ENCODE measurements around the gene CNPY3. TPM values are rescaled to one million over a fixed set of nuclear protein-coding genes. Genes with fewer than 3 reads are reported as not detected.

The CNPY3 gene
- polyA plus RNA-seq, 1 experiment, result 39.2 TPM

DNA sequence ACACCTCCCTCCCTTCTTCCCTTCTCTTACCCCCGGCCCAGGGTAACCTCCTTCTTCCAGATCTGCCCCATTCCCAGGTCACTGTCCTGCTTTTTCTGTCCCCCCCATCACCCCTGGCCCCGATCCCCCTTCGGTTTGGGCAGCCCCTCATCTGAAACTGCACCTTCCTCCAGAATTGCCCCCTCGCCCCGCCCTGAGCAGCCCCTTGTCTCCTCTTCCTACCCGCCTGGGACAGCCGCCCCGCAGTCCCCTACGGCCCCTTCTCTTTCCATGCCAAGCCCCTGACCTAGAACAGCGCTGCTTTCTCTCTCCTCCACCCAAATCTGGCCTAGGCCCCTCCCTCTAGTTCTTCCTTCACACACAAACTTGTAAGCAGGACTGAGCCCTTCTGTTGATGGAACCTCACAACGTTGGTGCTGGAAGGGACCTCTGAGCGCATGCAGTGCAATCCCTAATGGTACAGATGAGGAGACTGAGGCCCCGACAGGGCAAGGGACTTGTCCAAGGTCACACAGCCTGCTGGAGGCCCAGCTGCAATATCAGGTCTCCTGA is 55.7 kb downstream of the CNPY3 start:
- peak overlapping the region; percentile 76 for H3K4me3 ChIP-seq (ENCODE audit: low read depth, low read length)
- H3K9me3 ChIP-seq (ENCODE audit: control insufficient read depth, insufficient read depth, low read length), result no peaks in the 10 kb centered on the region
- TF ChIP-seq, protein P1, sequence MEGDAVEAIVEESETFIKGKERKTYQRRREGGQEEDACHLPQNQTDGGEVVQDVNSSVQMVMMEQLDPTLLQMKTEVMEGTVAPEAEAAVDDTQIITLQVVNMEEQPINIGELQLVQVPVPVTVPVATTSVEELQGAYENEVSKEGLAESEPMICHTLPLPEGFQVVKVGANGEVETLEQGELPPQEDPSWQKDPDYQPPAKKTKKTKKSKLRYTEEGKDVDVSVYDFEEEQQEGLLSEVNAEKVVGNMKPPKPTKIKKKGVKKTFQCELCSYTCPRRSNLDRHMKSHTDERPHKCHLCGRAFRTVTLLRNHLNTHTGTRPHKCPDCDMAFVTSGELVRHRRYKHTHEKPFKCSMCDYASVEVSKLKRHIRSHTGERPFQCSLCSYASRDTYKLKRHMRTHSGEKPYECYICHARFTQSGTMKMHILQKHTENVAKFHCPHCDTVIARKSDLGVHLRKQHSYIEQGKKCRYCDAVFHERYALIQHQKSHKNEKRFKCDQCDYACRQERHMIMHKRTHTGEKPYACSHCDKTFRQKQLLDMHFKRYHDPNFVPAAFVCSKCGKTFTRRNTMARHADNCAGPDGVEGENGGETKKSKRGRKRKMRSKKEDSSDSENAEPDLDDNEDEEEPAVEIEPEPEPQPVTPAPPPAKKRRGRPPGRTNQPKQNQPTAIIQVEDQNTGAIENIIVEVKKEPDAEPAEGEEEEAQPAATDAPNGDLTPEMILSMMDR (IDR thresholded peaks at IDR 0.05; ENCODE audit: low read depth, low read length), result no peak
- no peaks in the 10 kb centered on the region for H3K27me3 ChIP-seq (ENCODE audit: control insufficient read depth, insufficient read depth, low read length)
- CTCF ChIA-PET, result interaction anchor here (0.9 kb wide), 1 partner anchor 159 kb away, joined by 3 read pairs; no protein-coding TSS in a partner anchor
- no peak for DNase-seq (ENCODE audit: low read depth, low spot score)
- peak overlapping the region; percentile 52 for H3K27ac ChIP-seq (ENCODE audit: low read depth, low read length)
- POLR2A ChIA-PET, result interaction anchor here (0.6 to 1.8 kb wide), 7 partner anchors 10 to 239 kb away, joined by 3 to 18 read pairs (median 8); partner anchors contain the start of genes CNPY3, CUL9, KLHDC3 and MEA1

DNA sequence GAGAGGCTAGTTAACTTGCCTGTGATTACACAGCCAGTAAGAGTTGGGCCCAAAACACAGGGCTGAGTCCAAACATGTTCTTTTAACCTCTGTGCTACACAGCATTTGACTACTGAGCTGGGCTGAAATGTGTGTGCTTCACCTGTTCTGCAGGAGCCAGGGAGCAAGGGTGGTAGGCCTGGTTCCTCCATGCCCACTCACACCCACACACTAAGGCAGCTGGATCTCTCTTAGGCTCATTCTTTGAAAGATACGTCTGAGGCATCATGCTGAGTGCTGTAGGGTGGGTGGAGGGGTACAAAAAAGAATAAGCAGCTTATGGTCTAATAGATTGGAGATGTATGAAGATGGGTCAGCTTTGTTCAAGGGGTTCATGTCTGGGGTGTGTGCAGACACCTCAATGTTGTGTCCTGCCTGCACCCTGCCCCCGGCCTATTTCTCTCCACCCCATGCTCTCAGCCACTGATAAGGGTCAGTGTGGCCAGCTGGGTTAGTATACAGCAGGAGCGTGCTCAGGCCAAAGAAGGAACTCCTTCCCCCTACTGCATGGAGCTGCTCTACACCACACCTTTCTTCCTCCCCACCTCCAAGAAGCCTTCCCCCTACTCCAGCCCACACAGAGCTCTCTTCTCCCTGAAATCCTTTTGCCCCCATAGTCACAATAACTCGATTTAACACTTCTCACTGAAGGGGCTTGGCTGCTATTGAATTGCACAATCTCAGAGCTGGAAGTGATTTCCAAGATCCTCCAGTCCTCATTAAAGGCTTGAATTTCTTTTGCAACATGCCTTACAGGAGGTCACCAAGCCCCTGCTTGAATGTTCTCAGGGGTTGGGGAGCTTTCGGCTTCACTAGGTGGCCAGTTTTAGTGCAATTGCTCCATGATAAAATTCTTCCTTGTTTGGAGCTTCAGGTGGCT is 58.5 kb downstream of the CNPY3 start:
- POLR2A ChIA-PET, result interaction anchor here (0.6 kb wide), 1 partner anchor 598 kb away, joined by 8 read pairs; no protein-coding TSS in a partner anchor
- TF ChIP-seq, protein P1 (IDR thresholded peaks at IDR 0.05; ENCODE audit: low read depth, low read length), result no peak
- CTCF ChIA-PET, result interaction anchor here (0.8 to 1.5 kb wide), 2 partner anchors 19 to 87 kb away, joined by 3 to 4 read pairs; no protein-coding TSS in a partner anchor
- no peaks in the 10 kb centered on the region for H3K27me3 ChIP-seq (ENCODE audit: control insufficient read depth, insufficient read depth, low read length)
- no peak for DNase-seq (ENCODE audit: low read depth, low spot score)
- H3K9me3 ChIP-seq (ENCODE audit: control insufficient read depth, insufficient read depth, low read length), result no peaks in the 10 kb centered on the region
- H3K4me3 ChIP-seq (ENCODE audit: low read depth, low read length), result no peak overlapping the region
- no peak overlapping the region for H3K27ac ChIP-seq (ENCODE audit: low read depth, low read length)

DNA sequence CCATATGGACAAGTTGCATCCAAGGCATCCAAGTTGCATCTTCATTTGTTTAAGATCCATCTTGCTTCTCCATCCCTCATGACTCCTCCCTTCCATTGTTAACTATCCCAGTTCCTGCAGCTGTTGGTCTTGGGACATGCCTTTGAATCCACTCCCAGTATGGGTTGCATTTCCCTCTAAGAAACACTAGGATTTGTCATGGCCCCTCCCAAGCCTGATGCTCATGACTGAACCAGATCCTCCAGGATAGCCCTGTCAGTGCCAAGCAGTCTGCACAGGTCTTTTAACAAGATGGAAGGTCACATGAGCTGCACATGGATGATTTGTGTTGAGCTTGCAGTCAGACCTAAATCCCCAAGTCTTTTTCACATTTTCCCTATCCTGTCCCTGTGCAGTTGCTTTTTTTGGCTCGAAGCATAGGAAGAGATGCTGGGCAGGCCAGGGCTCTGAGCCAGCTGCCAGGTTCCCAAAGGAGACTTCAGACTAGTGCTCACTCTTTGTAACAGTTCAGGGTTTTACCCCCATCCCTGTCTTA is 59.3 kb downstream of the CNPY3 start:
- POLR2A ChIA-PET, result interaction anchor here (0.6 kb wide), 1 partner anchor 597 kb away, joined by 8 read pairs; no protein-coding TSS in a partner anchor
- no peaks in the 10 kb centered on the region for H3K27me3 ChIP-seq (ENCODE audit: control insufficient read depth, insufficient read depth, low read length)
- H3K27ac ChIP-seq (ENCODE audit: low read depth, low read length), result no peak overlapping the region
- no peak overlapping the region for H3K4me3 ChIP-seq (ENCODE audit: low read depth, low read length)
- no peak for DNase-seq (ENCODE audit: low read depth, low spot score)
- TF ChIP-seq, protein P1 (IDR thresholded peaks at IDR 0.05; ENCODE audit: low read depth, low read length), result no peak
- H3K9me3 ChIP-seq (ENCODE audit: control insufficient read depth, insufficient read depth, low read length), result no peaks in the 10 kb centered on the region
- CTCF ChIA-PET, result interaction anchor here (1.5 kb wide), 1 partner anchor 87 kb away, joined by 4 read pairs; no protein-coding TSS in a partner anchor

Other genes starting within 250 kb of the CNPY3 start
- 0.86 and 0.97 TPM in 2 replicates for gene PRPH2, start 206.9 kb upstream of the CNPY3 start, polyA plus RNA-seq (2011; rRNA removed)
- gene TBCC, start 183.4 kb upstream of the CNPY3 start, polyA plus RNA-seq (2011; rRNA removed), result 19.6 and 21.7 TPM in 2 replicates
- 5.8 and 7.0 TPM in 2 replicates for gene BICRAL, start 147.4 kb upstream of the CNPY3 start, polyA plus RNA-seq (2011; rRNA removed)
- gene RPL7L1, start 49.9 kb upstream of the CNPY3 start, polyA plus RNA-seq (2011; rRNA removed), result 45.0 and 48.5 TPM in 2 replicates
- gene PTCRA, start 13.4 kb upstream of the CNPY3 start, polyA plus RNA-seq (2011; rRNA removed), result not detected in 2 replicates
- gene GNMT, start 31.3 kb downstream of the CNPY3 start, polyA plus RNA-seq (2011; rRNA removed), result 0.07 TPM in 1 of 2 replicates, not detected in the other
- gene PEX6, start 49.7 kb downstream of the CNPY3 start, polyA plus RNA-seq (2011; rRNA removed), result 6.8 and 7.4 TPM in 2 replicates
- 59.5 and 61.5 TPM in 2 replicates for gene PPP2R5D, start 55.1 kb downstream of the CNPY3 start, polyA plus RNA-seq (2011; rRNA removed)
- gene MEA1, start 84.5 kb downstream of the CNPY3 start, polyA plus RNA-seq (2011; rRNA removed), result 86.5 and 97.9 TPM in 2 replicates
- gene KLHDC3, start 84.8 kb downstream of the CNPY3 start, polyA plus RNA-seq (2011; rRNA removed), result 41.3 and 48.8 TPM in 2 replicates
- gene RRP36, start 92.1 kb downstream of the CNPY3 start, polyA plus RNA-seq (2011; rRNA removed), result 50.3 and 54.0 TPM in 2 replicates
- 37.5 and 44.8 TPM in 2 replicates for gene CUL7, start 124.4 kb downstream of the CNPY3 start, polyA plus RNA-seq (2011; rRNA removed)
- gene MRPL2, start 130.0 kb downstream of the CNPY3 start, polyA plus RNA-seq (2011; rRNA removed), result 19.3 and 19.4 TPM in 2 replicates
- gene KLC4, start 130.2 kb downstream of the CNPY3 start, polyA plus RNA-seq (2011; rRNA removed), result 9.1 and 10.2 TPM in 2 replicates
- 146 and 179 TPM in 2 replicates for gene PTK7, start 146.8 kb downstream of the CNPY3 start, polyA plus RNA-seq (2011; rRNA removed)
- 36.8 and 48.5 TPM in 2 replicates for gene SRF, start 241.8 kb downstream of the CNPY3 start, polyA plus RNA-seq (2011; rRNA removed)

Measured in AG04450 (cell line).